ENCODE data around the gene CR2. TPM values are rescaled to one million over a fixed set of nuclear protein-coding genes. Genes with fewer than 3 reads are reported as not detected.
"Not testable (repeated sequence)": the region's sequence is repeated elsewhere in the genome, so short reads cannot be mapped to it uniquely, and the experiment has no call there.

The CR2 gene
- total and polyA plus RNA-seq, 8 donors, result 0.08 to 0.95 (median 0.28) TPM

DNA sequence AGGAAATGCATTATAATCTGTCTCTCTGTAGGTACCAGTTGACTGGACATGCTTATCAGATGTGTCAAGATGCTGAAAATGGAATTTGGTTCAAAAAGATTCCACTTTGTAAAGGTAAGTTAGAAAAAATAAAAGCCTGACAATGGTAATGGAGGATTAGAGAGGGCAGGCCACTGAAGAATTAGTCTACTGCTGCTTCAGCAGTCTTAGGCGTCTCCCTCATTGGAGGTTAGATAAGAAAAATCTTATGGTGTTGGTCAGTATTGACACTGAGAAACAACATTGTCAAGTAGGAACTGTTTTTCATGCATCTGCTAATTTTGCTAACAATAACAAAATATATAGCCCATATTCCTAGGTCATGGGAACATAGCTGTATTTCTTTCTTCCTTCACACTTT, 20.1 kb downstream of the CR2 start:
- intact Hi-C loops (cut with DNase I), result no loop called here
- no peak overlapping the region for H3K4me3 ChIP-seq
- H3K27ac ChIP-seq, result no peak overlapping the region
- ATAC-seq (no peak), DNase-seq (no peak)
- TF ChIP-seq, protein P1, sequence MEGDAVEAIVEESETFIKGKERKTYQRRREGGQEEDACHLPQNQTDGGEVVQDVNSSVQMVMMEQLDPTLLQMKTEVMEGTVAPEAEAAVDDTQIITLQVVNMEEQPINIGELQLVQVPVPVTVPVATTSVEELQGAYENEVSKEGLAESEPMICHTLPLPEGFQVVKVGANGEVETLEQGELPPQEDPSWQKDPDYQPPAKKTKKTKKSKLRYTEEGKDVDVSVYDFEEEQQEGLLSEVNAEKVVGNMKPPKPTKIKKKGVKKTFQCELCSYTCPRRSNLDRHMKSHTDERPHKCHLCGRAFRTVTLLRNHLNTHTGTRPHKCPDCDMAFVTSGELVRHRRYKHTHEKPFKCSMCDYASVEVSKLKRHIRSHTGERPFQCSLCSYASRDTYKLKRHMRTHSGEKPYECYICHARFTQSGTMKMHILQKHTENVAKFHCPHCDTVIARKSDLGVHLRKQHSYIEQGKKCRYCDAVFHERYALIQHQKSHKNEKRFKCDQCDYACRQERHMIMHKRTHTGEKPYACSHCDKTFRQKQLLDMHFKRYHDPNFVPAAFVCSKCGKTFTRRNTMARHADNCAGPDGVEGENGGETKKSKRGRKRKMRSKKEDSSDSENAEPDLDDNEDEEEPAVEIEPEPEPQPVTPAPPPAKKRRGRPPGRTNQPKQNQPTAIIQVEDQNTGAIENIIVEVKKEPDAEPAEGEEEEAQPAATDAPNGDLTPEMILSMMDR (IDR thresholded peaks at IDR 0.05), result no peak
- H3K4me1 ChIP-seq, result no peaks in the 10 kb centered on the region
- H3K36me3 ChIP-seq, result no peaks in the 10 kb centered on the region
- H3K27me3 ChIP-seq, result peaks cover 0 to 6% of the 10 kb centered on the region in 2 donors
- no peaks in the 10 kb centered on the region for H3K9me3 ChIP-seq

DNA sequence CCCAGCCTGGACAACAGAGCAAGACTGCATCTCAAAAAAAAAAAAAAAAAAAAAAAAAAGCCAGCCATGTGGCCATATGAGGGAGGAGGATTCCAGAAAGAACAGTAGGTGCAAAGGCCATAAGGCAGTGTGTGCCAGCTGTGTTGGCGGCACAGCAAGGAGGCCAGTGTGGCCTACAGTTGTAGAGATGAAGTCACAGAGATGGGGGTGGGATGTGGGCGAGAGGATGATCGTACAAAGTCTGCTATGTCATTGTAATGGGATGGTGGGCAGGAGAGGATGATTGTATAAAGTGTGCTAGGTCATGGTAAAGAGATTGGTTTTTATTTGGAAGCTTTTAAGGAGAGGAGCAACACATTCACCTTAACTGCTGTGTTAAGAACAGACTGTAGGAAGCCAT, 32.1 kb downstream of the CR2 start:
- TF ChIP-seq, protein P1 (IDR thresholded peaks at IDR 0.05), result no peak
- H3K36me3 ChIP-seq, result no peaks in the 10 kb centered on the region
- ATAC-seq (no peak), DNase-seq (no peak)
- intact Hi-C loops (cut with DNase I), result no loop called here
- no peaks in the 10 kb centered on the region for H3K4me1 ChIP-seq
- peaks cover 0 to 7% of the 10 kb centered on the region in 2 donors for H3K27me3 ChIP-seq
- H3K27ac ChIP-seq, result no peak overlapping the region
- no peak overlapping the region for H3K4me3 ChIP-seq
- no peaks in the 10 kb centered on the region for H3K9me3 ChIP-seq

DNA sequence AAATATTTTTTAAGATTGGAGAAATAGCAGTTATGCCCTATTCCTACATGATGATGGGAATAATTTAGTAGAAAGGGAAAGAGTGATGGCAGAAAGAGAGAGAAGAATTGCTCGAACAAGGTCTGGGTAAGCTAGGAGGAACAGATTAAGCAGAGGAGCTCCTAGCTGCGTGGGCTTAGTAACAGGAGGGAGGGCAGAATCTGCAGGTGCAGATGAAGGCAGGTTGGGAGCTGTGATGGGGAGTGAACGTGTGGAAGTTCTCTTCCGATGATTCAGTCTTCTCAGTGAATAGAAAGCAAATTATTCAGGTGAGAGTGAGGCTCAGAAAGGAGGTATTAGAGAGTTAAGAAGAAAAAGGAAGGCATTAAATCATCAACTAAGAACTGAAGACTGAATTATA, 33.5 kb downstream of the CR2 start:
- DNase-seq (no peak), ATAC-seq (no peak)
- peaks cover 0 to under 1% of the 10 kb centered on the region in 2 donors for H3K27me3 ChIP-seq
- no peaks in the 10 kb centered on the region for H3K36me3 ChIP-seq
- no peak overlapping the region for H3K4me3 ChIP-seq
- H3K27ac ChIP-seq, result no peak overlapping the region
- no peaks in the 10 kb centered on the region for H3K4me1 ChIP-seq
- no peaks in the 10 kb centered on the region for H3K9me3 ChIP-seq
- intact Hi-C loops (cut with DNase I), result no loop called here
- TF ChIP-seq, protein P1 (IDR thresholded peaks at IDR 0.05), result no peak

DNA sequence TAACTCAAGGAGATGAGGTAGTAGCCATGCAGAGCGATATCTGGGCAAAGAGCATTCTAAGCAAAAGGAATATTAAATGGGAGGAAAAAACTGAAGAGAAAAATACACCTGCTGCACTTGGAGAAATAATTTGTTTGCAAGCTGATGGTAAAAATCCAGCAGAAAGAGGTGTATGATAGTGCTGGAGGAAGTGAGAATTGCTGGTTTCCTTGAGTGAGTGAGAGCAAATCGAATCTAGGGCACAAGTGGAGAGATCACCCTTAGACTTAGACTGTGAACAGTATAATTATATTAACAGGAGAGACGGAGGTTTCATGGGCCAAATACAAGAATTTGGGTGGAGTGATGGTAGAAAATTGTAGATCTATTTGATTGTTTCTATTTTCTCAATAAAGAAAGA, 39.1 kb downstream of the CR2 start:
- intact Hi-C loops (cut with DNase I), result no loop called here
- Histone ChIP-seq H3K27ac (no peak overlapping the region), H3K27me3 (peaks cover 20 to 47% of the 10 kb centered on the region in 2 donors), H3K4me1 (peaks cover 0 to 10% of the 10 kb centered on the region in 2 donors), H3K9me3 (no peaks in the 10 kb centered on the region), H3K4me3 (no peak overlapping the region), H3K36me3 (no peaks in the 10 kb centered on the region)
- DNase-seq, result no peak
- TF ChIP-seq, protein P1 (IDR thresholded peaks at IDR 0.05), result no peak
- no peak for ATAC-seq

DNA sequence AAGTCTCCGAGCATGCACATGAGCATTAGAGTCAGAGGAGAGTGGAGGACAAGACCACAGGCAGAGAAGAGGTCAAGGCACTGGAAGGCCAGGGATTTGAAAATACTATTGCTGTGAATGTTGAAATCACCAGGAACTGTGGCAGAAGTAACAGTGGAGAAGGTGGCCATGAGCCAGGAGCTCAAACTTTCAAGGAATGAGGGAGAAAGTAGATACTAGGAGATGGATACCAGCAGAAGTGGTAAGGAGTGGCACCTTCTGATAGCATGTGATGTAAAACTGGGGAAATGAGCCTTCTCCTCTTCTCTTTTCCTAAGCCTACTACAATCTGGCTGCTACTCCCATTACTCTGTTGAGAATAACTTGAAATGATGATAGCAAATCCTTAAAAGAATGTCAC, 40.0 kb downstream of the CR2 start:
- H3K4me1 ChIP-seq, result peaks cover 0 to 14% of the 10 kb centered on the region in 2 donors
- ATAC-seq, result no peak
- H3K27me3 ChIP-seq, result peaks cover 20 to 51% of the 10 kb centered on the region in 2 donors
- H3K27ac ChIP-seq, result no peak overlapping the region
- intact Hi-C loops (cut with DNase I), result no loop called here
- TF ChIP-seq, protein P1 (IDR thresholded peaks at IDR 0.05), result no peak
- H3K4me3 ChIP-seq, result no peak overlapping the region
- H3K9me3 ChIP-seq, result no peaks in the 10 kb centered on the region
- H3K36me3 ChIP-seq, result no peaks in the 10 kb centered on the region
- DNase-seq, result no peak

DNA sequence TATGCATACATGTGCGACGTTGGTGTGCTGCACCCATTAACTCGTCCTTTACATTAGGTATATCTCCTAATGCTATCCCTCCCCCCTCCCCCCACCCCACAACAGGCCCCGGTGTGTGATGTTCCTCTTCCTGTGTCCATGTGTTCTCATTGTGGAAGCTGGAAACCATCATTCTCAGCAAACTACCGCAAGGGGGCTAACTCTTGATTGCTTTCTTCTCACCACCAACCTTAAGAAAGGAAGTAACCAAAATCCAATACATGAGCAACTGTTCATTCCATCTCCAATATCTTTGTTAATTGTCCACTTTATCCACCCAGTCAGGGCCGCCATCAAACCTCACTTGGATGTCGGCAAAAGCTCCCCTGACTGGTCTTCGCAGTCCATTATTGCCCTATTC, 41.2 kb downstream of the CR2 start:
- Histone ChIP-seq H3K4me3 (peak overlapping the region in 1 of 2 donors; percentile 53), H3K4me1 (peaks cover 0 to 17% of the 10 kb centered on the region in 2 donors), H3K27me3 (peaks cover 24 to 53% of the 10 kb centered on the region in 2 donors), H3K27ac (peak overlapping the region in 1 of 2 donors; percentile 92)
- H3K9me3 ChIP-seq; DNase-seq; ATAC-seq; H3K36me3 ChIP-seq; intact Hi-C loops (cut with DNase I): not testable (repeated sequence)

All from left lung (tissue), 10 donors.